Activated naive CD8-positive, alpha-beta T cell treated with anti-CD3 and anti-CD28 coated beads, Interleukin-2, amount 50 U/mL, for 24 hours (primary cell): ENCODE data around the gene CCDC181.
A peak's percentile ranks its signal among the peaks of the same experiment; 100 is the strongest.
"Not testable (repeated sequence)": the region's sequence is repeated elsewhere in the genome, so short reads cannot be mapped to it uniquely, and the experiment has no call there.

Experiments
- ATAC-seq: fragments of 150-1000 bp; cut with Tn5 transposase; one replicate; pipeline ENCODE4 v1.10.0; 2021
- DNase-seq: peaks from one replicate; pipeline ENCODE4 v3.0.0; 2021
- H3K27ac Mint-ChIP-seq: one replicate; pipeline ENCODE4 v1.8.0; 2021; ENCODE audit warnings: mild to moderate bottlenecking, mixed read lengths
- H3K27me3 Mint-ChIP-seq: one replicate; pipeline ENCODE4 v1.8.0; 2021; ENCODE audit warnings: mixed read lengths
- H3K36me3 Mint-ChIP-seq: one replicate; pipeline ENCODE4 v1.8.0; 2021; ENCODE audit warnings: low read depth, mixed read lengths
- H3K4me1 Mint-ChIP-seq: one replicate; pipeline ENCODE4 v1.8.0; 2021; ENCODE audit warnings: mixed read lengths
- H3K4me3 Mint-ChIP-seq: one replicate; pipeline ENCODE4 v1.8.0; 2021; ENCODE audit warnings: mild to moderate bottlenecking, moderate library complexity, mixed read lengths
- H3K9me3 Mint-ChIP-seq: one replicate; pipeline ENCODE4 v1.8.0; 2021; ENCODE audit warnings: mixed read lengths

The CCDC181 gene

DNA sequence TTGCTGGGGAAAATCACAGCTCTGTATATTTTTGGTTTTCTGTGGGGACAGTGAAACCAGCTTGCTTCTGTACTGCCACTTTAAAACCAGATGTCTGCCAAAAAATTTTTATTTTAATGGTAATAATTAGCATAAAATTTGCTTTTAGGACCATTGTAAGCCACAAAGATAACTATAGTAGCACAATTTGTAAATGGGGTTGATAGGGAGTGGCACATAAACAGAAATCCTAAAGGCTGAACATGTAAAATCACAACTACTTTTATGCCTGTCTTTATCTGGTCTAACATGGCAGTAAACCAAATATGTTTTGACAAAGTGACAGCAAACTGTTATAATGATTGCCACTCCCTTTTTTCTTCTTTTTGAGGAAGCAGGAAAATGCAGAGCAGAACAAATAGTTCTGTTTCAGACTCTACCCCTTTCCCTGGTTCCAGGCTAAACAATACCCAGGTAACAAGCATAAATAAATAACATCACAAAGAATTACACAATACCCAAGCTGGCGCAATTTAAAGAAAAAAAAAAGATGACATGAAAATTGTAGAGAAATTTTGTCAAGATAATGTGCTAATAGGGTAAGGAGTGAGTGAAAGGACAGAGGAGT is 24.0 kb upstream of the CCDC181 start:
- Mint-ChIP-seq H3K4me3 (no peak overlapping the region), H3K27me3 (peaks cover 11% of the 10 kb centered on the region), H3K4me1 (no peaks in the 10 kb centered on the region), H3K9me3 (no peaks in the 10 kb centered on the region), H3K36me3 (no peaks in the 10 kb centered on the region), H3K27ac (no peak overlapping the region)
- DNase-seq = no peak
- no peak for ATAC-seq

DNA sequence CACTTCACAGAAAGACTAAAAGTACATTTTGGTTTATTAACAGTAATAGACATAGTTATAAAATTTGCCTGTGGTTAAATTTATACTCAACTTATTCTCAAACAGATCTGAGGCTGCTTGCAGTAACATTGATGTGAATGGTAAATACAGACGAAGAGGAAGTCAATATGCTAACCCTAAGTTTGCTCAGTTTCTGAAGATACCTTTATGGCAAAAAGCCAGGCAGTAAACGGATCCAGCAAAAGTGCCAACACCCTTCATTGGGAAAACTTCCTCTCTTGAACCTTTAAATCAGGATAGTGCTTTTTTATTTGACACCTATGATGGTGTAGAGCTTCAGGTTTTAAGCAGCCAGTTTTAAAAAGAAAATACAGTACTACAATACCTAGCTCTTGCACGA is 16.6 kb upstream of the CCDC181 start:
- Mint-ChIP-seq H3K27ac (no peak overlapping the region), H3K4me3 (no peak overlapping the region), H3K27me3 (peaks cover 2% of the 10 kb centered on the region)

GRCh38 chr1:169426174-169426705 is 1.0 kb downstream of the CCDC181 start:
- no peak overlapping the region for H3K27ac Mint-ChIP-seq
- H3K27me3 Mint-ChIP-seq = peaks cover 60% of the 10 kb centered on the region
- peaks cover 8% of the 10 kb centered on the region for H3K4me1 Mint-ChIP-seq
- ATAC-seq = no peak
- H3K9me3 Mint-ChIP-seq = no peaks in the 10 kb centered on the region
- no peaks in the 10 kb centered on the region for H3K36me3 Mint-ChIP-seq
- H3K4me3 Mint-ChIP-seq = peak overlapping the region; percentile 85
- DNase-seq = no peak

More for the DNA sequence above, 16.6 kb upstream of the CCDC181 start:
- H3K9me3 Mint-ChIP-seq = no peaks in the 10 kb centered on the region
- no peaks in the 10 kb centered on the region for H3K4me1 Mint-ChIP-seq
- DNase-seq (no peak), ATAC-seq (no peak)
- no peaks in the 10 kb centered on the region for H3K36me3 Mint-ChIP-seq

- no peaks in the 10 kb centered on the region for H3K4me1 Mint-ChIP-seq
- no peaks in the 10 kb centered on the region for H3K36me3 Mint-ChIP-seq
- ATAC-seq = no peak
- no peaks in the 10 kb centered on the region for H3K9me3 Mint-ChIP-seq
- H3K4me3 Mint-ChIP-seq = no peak overlapping the region
- H3K27me3 Mint-ChIP-seq = peaks cover 30% of the 10 kb centered on the region
- no peak overlapping the region for H3K27ac Mint-ChIP-seq
- DNase-seq = no peak
Observed at GRCh38 chr1:169421309-169421708, 6.0 kb downstream of the CCDC181 start.

DNA sequence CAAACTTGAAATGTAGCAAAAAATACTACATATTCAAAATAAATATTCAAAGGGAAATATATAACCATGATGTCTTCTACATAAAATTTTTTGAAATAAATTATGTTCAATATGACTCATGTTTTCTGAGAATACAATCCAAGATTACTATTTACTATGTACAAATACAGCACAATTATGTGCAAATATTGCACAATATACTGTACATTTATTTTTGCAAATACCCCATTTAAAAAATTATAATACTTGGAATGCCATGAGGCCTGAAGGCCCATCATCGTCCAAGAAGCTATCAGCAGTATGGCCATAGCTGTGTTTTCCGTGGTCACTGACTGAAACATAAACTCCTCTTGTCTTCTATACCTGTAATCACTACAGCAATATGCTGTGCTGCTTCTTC is 12.3 kb downstream of the CCDC181 start:
- no peaks in the 10 kb centered on the region for H3K36me3 Mint-ChIP-seq
- H3K9me3 Mint-ChIP-seq = peaks cover 21% of the 10 kb centered on the region
- no peak overlapping the region for H3K4me3 Mint-ChIP-seq
- DNase-seq = no peak
- no peaks in the 10 kb centered on the region for H3K27me3 Mint-ChIP-seq
- H3K27ac Mint-ChIP-seq = no peak overlapping the region
- no peaks in the 10 kb centered on the region for H3K4me1 Mint-ChIP-seq
- ATAC-seq = no peak

GRCh38 chr1:169408340-169408739 is 18.9 kb downstream of the CCDC181 start:
- peaks cover 55% of the 10 kb centered on the region for H3K9me3 Mint-ChIP-seq
- ATAC-seq, H3K4me3 Mint-ChIP-seq, DNase-seq, H3K4me1 Mint-ChIP-seq, H3K27me3 Mint-ChIP-seq, H3K36me3 Mint-ChIP-seq, H3K27ac Mint-ChIP-seq: not testable (repeated sequence)

- not testable (repeated sequence) for H3K36me3 Mint-ChIP-seq, ATAC-seq, H3K27me3 Mint-ChIP-seq, H3K27ac Mint-ChIP-seq, DNase-seq, H3K4me3 Mint-ChIP-seq, H3K4me1 Mint-ChIP-seq
- peaks cover 46% of the 10 kb centered on the region for H3K9me3 Mint-ChIP-seq
Observed at GRCh38 chr1:169402578-169402977, 24.7 kb downstream of the CCDC181 start.

DNA sequence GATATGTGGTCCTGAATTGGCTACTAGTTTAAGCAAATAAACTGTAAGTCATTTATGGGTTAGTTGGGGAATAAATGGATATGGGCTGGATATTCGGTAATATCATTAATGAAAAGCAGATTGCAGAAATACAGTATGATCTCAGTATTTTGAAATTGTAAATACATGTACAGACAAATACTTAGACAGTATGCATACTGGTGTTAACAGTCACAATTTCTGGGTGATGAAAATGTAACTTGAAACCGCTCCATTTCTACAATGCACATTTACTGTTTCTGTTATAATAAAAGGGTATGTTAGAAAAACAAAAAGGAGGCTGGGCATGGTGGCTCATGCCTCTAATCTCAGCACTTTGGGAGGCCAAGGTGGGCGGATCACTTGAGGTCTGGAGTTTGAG is 31.3 kb downstream of the CCDC181 start:
- peaks cover 6% of the 10 kb centered on the region for H3K9me3 Mint-ChIP-seq
- no peaks in the 10 kb centered on the region for H3K27me3 Mint-ChIP-seq
- ATAC-seq = no peak
- H3K27ac Mint-ChIP-seq = no peak overlapping the region
- H3K36me3 Mint-ChIP-seq = peaks cover 33% of the 10 kb centered on the region
- H3K4me3 Mint-ChIP-seq = no peak overlapping the region
- H3K4me1 Mint-ChIP-seq = no peaks in the 10 kb centered on the region
- no peak for DNase-seq

- no peaks in the 10 kb centered on the region for H3K9me3 Mint-ChIP-seq
- no peak overlapping the region for H3K4me3 Mint-ChIP-seq
- H3K4me1 Mint-ChIP-seq = peaks cover 11% of the 10 kb centered on the region
- DNase-seq = no peak
- no peak for ATAC-seq
- H3K36me3 Mint-ChIP-seq = peaks cover 50% of the 10 kb centered on the region
- H3K27me3 Mint-ChIP-seq = no peaks in the 10 kb centered on the region
- H3K27ac Mint-ChIP-seq = no peak overlapping the region
Observed at GRCh38 chr1:169392406-169392805, 34.9 kb downstream of the CCDC181 start.

DNA sequence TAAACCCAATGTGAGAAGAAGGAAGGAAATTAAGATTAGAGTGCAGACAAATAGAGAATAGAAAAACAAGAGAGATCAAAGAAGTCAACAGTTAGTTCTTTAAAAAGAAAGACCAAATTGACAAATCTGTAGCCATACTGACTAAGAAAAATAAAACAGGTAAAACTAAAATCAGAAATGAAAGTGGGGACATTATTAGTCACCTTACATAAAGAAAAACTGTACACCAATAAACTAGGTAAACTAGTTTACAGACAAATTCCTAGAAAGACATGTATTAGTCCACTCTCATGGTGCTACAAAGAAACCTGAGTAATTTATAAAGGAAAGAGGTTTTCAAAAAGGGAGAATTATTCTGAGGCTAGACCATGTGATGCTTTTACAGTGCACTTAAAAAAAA is 37.0 kb downstream of the CCDC181 start:
- Mint-ChIP-seq H3K4me3 (no peak overlapping the region), H3K9me3 (no peaks in the 10 kb centered on the region), H3K36me3 (peaks cover 45% of the 10 kb centered on the region), H3K27ac (no peak overlapping the region), H3K27me3 (no peaks in the 10 kb centered on the region), H3K4me1 (peaks cover 11% of the 10 kb centered on the region)
- DNase-seq = no peak
- ATAC-seq = peak; percentile 66

- H3K27ac Mint-ChIP-seq = no peak overlapping the region
- DNase-seq (no peak), ATAC-seq (no peak)
- H3K4me3 Mint-ChIP-seq = no peak overlapping the region
- H3K27me3 Mint-ChIP-seq = no peaks in the 10 kb centered on the region
- H3K36me3 Mint-ChIP-seq = peaks cover 29% of the 10 kb centered on the region
- H3K4me1 Mint-ChIP-seq = peaks cover 11% of the 10 kb centered on the region
- H3K9me3 Mint-ChIP-seq = no peaks in the 10 kb centered on the region
Observed at GRCh38 chr1:169387399-169387798, 39.9 kb downstream of the CCDC181 start.

DNA sequence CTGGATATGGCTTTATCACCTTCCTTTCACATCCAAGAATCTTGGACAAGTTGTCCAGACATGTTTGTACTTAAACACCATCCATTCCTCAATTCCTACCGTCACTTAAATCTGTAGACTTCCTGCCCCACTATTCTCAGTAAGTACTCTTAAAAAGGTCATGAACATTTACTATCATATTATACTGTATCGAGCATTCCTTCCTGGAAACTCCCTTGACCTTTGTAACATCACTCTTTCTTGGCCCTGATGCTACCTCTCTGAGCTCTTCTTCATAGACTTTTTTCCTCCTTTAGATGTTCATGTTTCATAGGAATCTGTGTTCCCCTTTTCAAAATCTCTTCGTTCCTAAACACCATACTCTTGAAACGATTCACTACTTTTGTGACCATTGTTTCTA is 43.8 kb downstream of the CCDC181 start:
- Mint-ChIP-seq H3K36me3 (peaks cover 36% of the 10 kb centered on the region), H3K4me1 (no peaks in the 10 kb centered on the region), H3K9me3 (no peaks in the 10 kb centered on the region), H3K4me3 (no peak overlapping the region), H3K27me3 (no peaks in the 10 kb centered on the region), H3K27ac (no peak overlapping the region)
- no peak for ATAC-seq
- no peak for DNase-seq

- DNase-seq (no peak), ATAC-seq (no peak)
- Mint-ChIP-seq H3K4me3 (no peak overlapping the region), H3K27ac (no peak overlapping the region), H3K4me1 (no peaks in the 10 kb centered on the region), H3K9me3 (no peaks in the 10 kb centered on the region), H3K36me3 (peaks cover 36% of the 10 kb centered on the region), H3K27me3 (no peaks in the 10 kb centered on the region)
Observed at GRCh38 chr1:169381162-169381561, 46.1 kb downstream of the CCDC181 start.

DNA sequence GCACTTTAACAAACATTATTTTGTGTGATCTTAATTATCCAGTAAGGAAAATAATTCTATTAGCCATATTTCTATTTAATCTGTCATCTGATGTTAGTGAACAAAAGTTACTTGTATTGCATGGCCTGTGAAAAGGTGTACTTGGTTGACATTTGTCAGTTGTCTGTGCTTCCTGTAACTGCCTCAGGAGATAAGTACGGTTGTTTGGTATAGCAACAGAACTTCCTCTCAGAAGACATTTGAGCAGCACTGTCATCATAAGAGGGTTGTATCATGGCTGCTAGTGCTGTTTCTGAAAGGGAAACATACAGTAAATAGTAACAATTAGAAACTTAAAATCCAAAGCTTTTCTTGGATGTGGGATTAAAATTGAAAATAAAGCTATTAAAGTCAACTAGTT is 55.9 kb downstream of the CCDC181 start:
- DNase-seq (no peak), ATAC-seq (no peak)
- H3K36me3 Mint-ChIP-seq = peaks cover 14% of the 10 kb centered on the region
- H3K27ac Mint-ChIP-seq = no peak overlapping the region
- no peaks in the 10 kb centered on the region for H3K27me3 Mint-ChIP-seq
- no peak overlapping the region for H3K4me3 Mint-ChIP-seq
- peaks cover 25% of the 10 kb centered on the region for H3K4me1 Mint-ChIP-seq
- no peaks in the 10 kb centered on the region for H3K9me3 Mint-ChIP-seq

- Mint-ChIP-seq H3K4me3 (no peak overlapping the region), H3K9me3 (no peaks in the 10 kb centered on the region), H3K27me3 (no peaks in the 10 kb centered on the region), H3K4me1 (peaks cover 37% of the 10 kb centered on the region), H3K27ac (no peak overlapping the region), H3K36me3 (peaks cover 14% of the 10 kb centered on the region)
- no peak for ATAC-seq
- peak; percentile 25 for DNase-seq
Observed at GRCh38 chr1:169368406-169368769, 58.9 kb downstream of the CCDC181 start.
